GM12878 (cell line): ENCODE measurements around the gene RXFP1. TPM values are rescaled to one million over a fixed set of nuclear protein-coding genes. Genes with fewer than 3 reads are reported as not detected.

ENCODE experiments used
- ATAC-seq: fragments of 200-7000 bp; cut with Tn5 transposase; 3 replicates; pipeline ENCODE4 v1.9.1; 2020; ENCODE audit warnings: mild to moderate bottlenecking, moderate library complexity
- BruUV-seq: library from RNA; stranded (reverse); fragments of 400-500 nt; replicated peaks from 2 replicates; lab custom pipeline; 2021; lab: Mats Ljungman, UMichigan
- CTCF ChIA-PET: fragments of 300-600 bp; sonication (Branson Sonifier 250); formaldehyde crosslinking; extraction: SDS; loops from one replicate; lab custom pipeline; 2021; ENCODE audit warnings: inconsistent platforms; lab: Yijun Ruan, JAX
- POLR2A ChIA-PET: fragments of 350-600 bp; formaldehyde crosslinking; extraction: SDS; loops from one replicate; lab custom pipeline; 2021; ENCODE audit warnings: inconsistent platforms; lab: Charles Lee
- RAD21 ChIA-PET: fragments of 300-600 bp; sonication (Branson Sonifier 250); formaldehyde crosslinking; loops from one replicate; lab custom pipeline; 2023; ENCODE audit warnings: antibody characterized with exemption; ENCODE audit not compliant: unreplicated experiment; lab: Charles Lee
- SMC1A ChIA-PET: fragments of 300-600 bp; sonication (Branson Sonifier 250); formaldehyde crosslinking; loops from one replicate; lab custom pipeline; 2023; ENCODE audit not compliant: unreplicated experiment, uncharacterized antibody; lab: Charles Lee
- DNase-seq: peaks from one replicate; pipeline ENCODE4 v3.0.0-alpha.2; 2011; ENCODE audit warnings: low read depth, low spot score
- FAIRE-seq: peaks from 3 replicates; lab custom pipeline; 2011; peaks lifted over from hg19 to GRCh38; lab: Jason Lieb, UNC
- H2AFZ ChIP-seq: 2 replicates; pipeline ENCODE4 v1.6.0; 2011; ENCODE audit warnings: low read depth, low read length, control low read depth; ENCODE audit not compliant: control insufficient read depth
- H3K27ac ChIP-seq: 2 replicates; pipeline ENCODE4 v1.5.1; 2011; ENCODE audit warnings: control low read depth; ENCODE audit not compliant: control insufficient read depth, insufficient read depth
- H3K27me3 ChIP-seq, 2 experiments: replicated peaks in 1 of 2; 2 replicates each; pipeline versions ENCODE4 v1.6.0 to v1.6.1; 2011; ENCODE audit warnings: low read length in 1 of 2; ENCODE audit not compliant: control insufficient read depth in 2 of 2, insufficient read depth in 2 of 2
- H3K36me3 ChIP-seq, 2 experiments: 2 replicates each; pipeline ENCODE4 v1.5.1; 2011; ENCODE audit warnings: low read length in 1 of 2; ENCODE audit not compliant: control insufficient read depth in 2 of 2, insufficient read depth in 2 of 2
- H3K4me1 ChIP-seq: 2 replicates; pipeline ENCODE4 v1.6.1; 2011; ENCODE audit warnings: mild to moderate bottlenecking, low read length, moderate library complexity, mixed read lengths; ENCODE audit not compliant: control insufficient read depth, insufficient read depth
- H3K4me2 ChIP-seq: 2 replicates; pipeline ENCODE4 v1.6.0; 2011; ENCODE audit warnings: control low read depth; ENCODE audit not compliant: control insufficient read depth, insufficient read depth
- H3K4me3 ChIP-seq: fragments of 200-600 bp; sonication (generic); 2 replicates; pipeline ENCODE4 v1.5.1; 2016
- H3K79me2 ChIP-seq: 2 replicates; pipeline ENCODE4 v1.6.0; 2011; ENCODE audit warnings: low read length; ENCODE audit not compliant: control insufficient read depth, insufficient read depth
- H3K9ac ChIP-seq: 2 replicates; pipeline ENCODE4 v1.8.0; 2011; ENCODE audit warnings: low read length, control low read depth, mixed read lengths; ENCODE audit not compliant: control insufficient read depth, insufficient read depth
- H3K9me3 ChIP-seq: replicated peaks from 3 replicates; pipeline ENCODE4 v1.5.1; 2011; ENCODE audit warnings: mild to moderate bottlenecking, low read length; ENCODE audit not compliant: control insufficient read depth, insufficient read depth
- H4K20me1 ChIP-seq: 2 replicates; pipeline ENCODE4 v1.6.0; 2011; ENCODE audit not compliant: control insufficient read depth, insufficient read depth
- BCL11A ChIP-seq: IDR thresholded peaks from 2 replicates; pipeline ENCODE4 v1.6.1; 2011; ENCODE audit warnings: low read depth, low read length
- BRCA1 ChIP-seq: IDR thresholded peaks from 2 replicates; pipeline ENCODE4 v1.6.1; 2011; ENCODE audit warnings: low read depth, low read length, improper control_type of control experiment
- DPF2 ChIP-seq: fragments of 450-650 bp; IDR thresholded peaks from 2 replicates; pipeline ENCODE4 v1.6.1; 2017; ENCODE audit warnings: mild to moderate bottlenecking
- HDGF ChIP-seq: fragments of 450-650 bp; IDR thresholded peaks from 2 replicates; pipeline ENCODE4 v1.6.1; 2016; ENCODE audit warnings: antibody characterized with exemption
- POLR2A ChIP-seq: IDR thresholded peaks from 2 replicates; pipeline ENCODE4 v1.6.1; 2011; ENCODE audit warnings: low read depth, mild to moderate bottlenecking, low read length
- RUNX3 ChIP-seq: IDR thresholded peaks from 2 replicates; pipeline ENCODE4 v1.6.1; 2012; ENCODE audit warnings: low read length, inconsistent platforms
- SMARCA5 ChIP-seq: fragments of 450-650 bp; IDR thresholded peaks from 2 replicates; pipeline ENCODE4 v1.6.1; 2017; ENCODE audit warnings: mild to moderate bottlenecking
- SREBF1 ChIP-seq: IDR thresholded peaks from 2 replicates; pipeline ENCODE4 v1.6.1; 2012; ENCODE audit warnings: mild to moderate bottlenecking, low read length
- ZBTB33 ChIP-seq: fragments of 450-650 bp; IDR thresholded peaks from 2 replicates; pipeline ENCODE4 v1.6.1; 2017; ENCODE audit warnings: mild to moderate bottlenecking
- ZNF207 ChIP-seq: fragments of 450-650 bp; IDR thresholded peaks from 2 replicates; pipeline ENCODE4 v1.6.1; 2014; ENCODE audit warnings: antibody characterized with exemption, mild to moderate bottlenecking, borderline replicate concordance
- ZNF274 ChIP-seq: IDR thresholded peaks from one replicate; pipeline ENCODE4 v1.8.0; 2011; ENCODE audit not compliant: insufficient read length, insufficient read depth
- ZNF622 ChIP-seq: fragments of 450-650 bp; IDR thresholded peaks from 2 replicates; pipeline ENCODE4 v1.6.1; 2017; ENCODE audit warnings: mild to moderate bottlenecking, inconsistent platforms
- WGBS: methylation state at CpG from one replicate; pipeline ENCODE4 v1.1.6; 2016; ENCODE audit warnings: low lambda C conversion rate; ENCODE audit not compliant: insufficient replicate concordance, insufficient coverage; ENCODE audit errors: missing lambda C conversion rate; 5-methylcytosine and 5-hydroxymethylcytosine counted together
- in situ Hi-C: fragments of 300-500 bp; cut with MboI; formaldehyde crosslinking; loops from 9 replicates; pipeline ENCODE4 v1.14.3; 2018; ENCODE audit warnings: mixed read lengths
- intact Hi-C: fragments of 100-400 bp; cut with micrococcal nuclease; formaldehyde crosslinking; loops from one replicate; pipeline ENCODE4 v1.14.2; 2022; ENCODE audit not compliant: unreplicated experiment
- polyA plus RNA-seq, 11 experiments: library from polyadenylated mRNA; depleted of rRNA in 4 of 11; unstranded in 6 of 11; stranded (reverse) in 5 of 11; fragments of >200 nt; fragmentation: Nextera tagmentation in 4 of 11; fragmentation: Illumina TruSeq in 1 of 11; extraction: Ambion mirVana in 4 of 11; extraction: Trizol in 1 of 11; gene quantifications; 1 replicate in 1 of 11; 2 replicates in 10 of 11; pipeline versions ENCODE4 v1.2.1 to v1.2.3, GENCODE V29; 2011 to 2016; ENCODE audit warnings: inconsistent platforms in 2 of 11, missing spikeins in 2 of 11, low read depth in 1 of 11
- total RNA-seq, 4 experiments: library from RNA; depleted of rRNA in 3 of 4; stranded (reverse); fragments of >200 nt in 3 of 4; fragmentation: Illumina TruSeq in 1 of 4; extraction: Trizol in 1 of 4; gene quantifications; 2 replicates each; pipeline versions ENCODE4 v1.2.1 to v1.2.3, GENCODE V29; 2013 to 2021
- TF ChIP-seq, protein P1 (sequence below), 3 experiments: IDR thresholded peaks in 2 of 3; conservative IDR thresholded peaks in 1 of 3; 2 replicates each; pipeline ENCODE4 v1.5.1; 2011; ENCODE audit warnings: low read depth in 3 of 3, low read length in 3 of 3, mild to moderate bottlenecking in 3 of 3, control low read depth in 2 of 3, moderate library complexity in 2 of 3, inconsistent platforms in 1 of 3, mixed read lengths in 1 of 3; ENCODE audit not compliant: control insufficient read depth in 2 of 3, insufficient read depth in 1 of 3; ENCODE audit errors: extremely low read depth in 1 of 3

Gene RXFP1
- total and polyA plus RNA-seq, 10 of the 15 experiments (the other 5 are each of a cell fraction or from before 2014, with no cell fraction given), result 0.12 TPM; not detected in 9

DNA sequence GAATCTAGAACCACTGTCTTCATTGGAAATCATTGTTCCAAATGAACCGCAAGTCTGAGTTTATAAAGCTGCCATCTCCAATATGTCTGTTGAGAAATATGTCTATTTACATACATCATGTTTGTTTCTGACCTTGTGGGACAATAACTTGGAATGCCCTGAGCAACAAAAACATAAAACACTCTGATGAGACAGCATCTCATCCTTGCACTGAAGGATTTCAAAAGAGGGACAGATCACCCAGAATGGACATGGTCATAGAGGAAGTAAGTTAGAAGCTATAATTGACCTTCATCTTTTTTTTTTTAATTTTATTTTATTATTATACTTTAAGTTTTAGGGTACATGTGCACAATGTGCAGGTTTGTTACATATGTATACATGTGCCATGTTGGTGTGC is 22.5 kb downstream of the RXFP1 start:
- FAIRE-seq (no peak), DNase-seq (no peak), ATAC-seq (no peak)
- no peak overlapping the region for H3K4me3 ChIP-seq
- H3K9me3 ChIP-seq, result no peaks in the 10 kb centered on the region
- in situ Hi-C loops, result no loop called here
- H3K79me2 ChIP-seq, result no peaks in the 10 kb centered on the region
- SMC1A ChIA-PET, result no interaction called here
- H3K27me3 ChIP-seq, result no peaks in the 10 kb centered on the region
- H2AFZ ChIP-seq, result no peak overlapping the region
- no peak overlapping the region for H3K9ac ChIP-seq
- H3K27ac ChIP-seq, result no peak overlapping the region
- POLR2A ChIA-PET, result no interaction called here
- H3K36me3 ChIP-seq, result no peaks in the 10 kb centered on the region
- RAD21 ChIA-PET, result no interaction called here
- TF ChIP-seq ZNF622 (no peak), POLR2A (no peak)
- TF ChIP-seq, all 136 proteins: peak for 0
- intact Hi-C loops, result no loop called here
- BruUV-seq, result no TSS peak
- no peaks in the 10 kb centered on the region for H3K4me1 ChIP-seq
- WGBS, result 95% methylated on average over 1 of the region's 1 CpG
- H3K4me2 ChIP-seq, result no peak overlapping the region
- CTCF ChIA-PET, result no interaction called here
- no peaks in the 10 kb centered on the region for H4K20me1 ChIP-seq

- intact Hi-C loops, result no loop called here
- TF ChIP-seq BCL11A (no peak), BRCA1 (no peak), SREBF1 (no peak), DPF2 (no peak), RUNX3 (no peak), HDGF (no peak), ZBTB33 (no peak), SMARCA5 (no peak), ZNF274 (no peak), ZNF207 (no peak)
- TF ChIP-seq, protein P1, sequence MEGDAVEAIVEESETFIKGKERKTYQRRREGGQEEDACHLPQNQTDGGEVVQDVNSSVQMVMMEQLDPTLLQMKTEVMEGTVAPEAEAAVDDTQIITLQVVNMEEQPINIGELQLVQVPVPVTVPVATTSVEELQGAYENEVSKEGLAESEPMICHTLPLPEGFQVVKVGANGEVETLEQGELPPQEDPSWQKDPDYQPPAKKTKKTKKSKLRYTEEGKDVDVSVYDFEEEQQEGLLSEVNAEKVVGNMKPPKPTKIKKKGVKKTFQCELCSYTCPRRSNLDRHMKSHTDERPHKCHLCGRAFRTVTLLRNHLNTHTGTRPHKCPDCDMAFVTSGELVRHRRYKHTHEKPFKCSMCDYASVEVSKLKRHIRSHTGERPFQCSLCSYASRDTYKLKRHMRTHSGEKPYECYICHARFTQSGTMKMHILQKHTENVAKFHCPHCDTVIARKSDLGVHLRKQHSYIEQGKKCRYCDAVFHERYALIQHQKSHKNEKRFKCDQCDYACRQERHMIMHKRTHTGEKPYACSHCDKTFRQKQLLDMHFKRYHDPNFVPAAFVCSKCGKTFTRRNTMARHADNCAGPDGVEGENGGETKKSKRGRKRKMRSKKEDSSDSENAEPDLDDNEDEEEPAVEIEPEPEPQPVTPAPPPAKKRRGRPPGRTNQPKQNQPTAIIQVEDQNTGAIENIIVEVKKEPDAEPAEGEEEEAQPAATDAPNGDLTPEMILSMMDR (IDR thresholded peaks at IDR 0.05 in 2 of 3, conservative IDR thresholded peaks at IDR 0.05 in 1 of 3; ENCODE audit: control insufficient read depth in 2 of 3, extremely low read depth in 1 of 3, insufficient read depth in 1 of 3, low read depth in 3 of 3, low read length in 3 of 3), result no peak
Measured at GRCh38 chr4:158553364-158553763, 31.7 kb downstream of the RXFP1 start.

More at GRCh38 chr4:158553364-158553763, 31.7 kb downstream of the RXFP1 start:
- ATAC-seq (no peak), DNase-seq (no peak), FAIRE-seq (no peak)
- BruUV-seq, result no TSS peak
- in situ Hi-C loops, result no loop called here
- SMC1A ChIA-PET, result no interaction called here
- WGBS, result 0% methylated on average over 3 of the region's 3 CpGs
- Histone ChIP-seq H3K27ac (no peak overlapping the region), H2AFZ (no peak overlapping the region), H3K4me2 (no peak overlapping the region), H3K9ac (no peak overlapping the region), H3K4me3 (no peak overlapping the region), H3K36me3 (no peaks in the 10 kb centered on the region), H4K20me1 (no peaks in the 10 kb centered on the region), H3K9me3 (no peaks in the 10 kb centered on the region), H3K4me1 (no peaks in the 10 kb centered on the region), H3K79me2 (no peaks in the 10 kb centered on the region), H3K27me3 (no peaks in the 10 kb centered on the region)
- RAD21 ChIA-PET, result no interaction called here
- CTCF ChIA-PET, result no interaction called here
- POLR2A ChIA-PET, result no interaction called here
